Muscle layer of colon (tissue), 2 donors: ENCODE measurements around the gene AIRE.

ENCODE experiments used
- H3K27ac ChIP-seq: one replicate; pipeline ENCODE4 v1.7.0; 2013; ENCODE audit warnings: low read depth, mild to moderate bottlenecking, low read length, moderate library complexity
- H3K27me3 ChIP-seq, 2 donors: one replicate each; pipeline ENCODE4 v1.7.0; 2013; ENCODE audit warnings: low read length in 2 of 2, mild to moderate bottlenecking in 2 of 2; ENCODE audit not compliant: insufficient read depth in 2 of 2, control insufficient read depth in 1 of 2
- H3K36me3 ChIP-seq: one replicate; pipeline ENCODE4 v1.7.0; 2013; ENCODE audit warnings: mild to moderate bottlenecking, low read length; ENCODE audit not compliant: insufficient read depth
- H3K4me1 ChIP-seq: one replicate; pipeline ENCODE4 v1.7.0; 2013; ENCODE audit warnings: mild to moderate bottlenecking, low read length; ENCODE audit not compliant: insufficient read depth
- H3K4me3 ChIP-seq, 2 donors: one replicate each; pipeline ENCODE4 v1.7.0; 2013; ENCODE audit warnings: low read length in 2 of 2, low read depth in 1 of 2, mild to moderate bottlenecking in 1 of 2, moderate library complexity in 1 of 2
- H3K9ac ChIP-seq: one replicate; pipeline ENCODE4 v1.7.0; 2013; ENCODE audit warnings: low read length
- H3K9me3 ChIP-seq: one replicate; pipeline ENCODE4 v1.7.0; 2013; ENCODE audit warnings: mild to moderate bottlenecking, low read length
- donor health status: abdominal sarcoma.
- donor health status: Adenocarcinoma of cecum.

Gene AIRE

GRCh38 chr21:44330698-44331097 is 45.0 kb downstream of the AIRE start:
- H3K9me3 ChIP-seq, result no peaks in the 10 kb centered on the region
- H3K4me1 ChIP-seq, result no peaks in the 10 kb centered on the region
- H3K4me3 ChIP-seq, result no peak overlapping the region
- peaks cover 21% of the 10 kb centered on the region for H3K36me3 ChIP-seq
- H3K27me3 ChIP-seq, result no peaks in the 10 kb centered on the region
- H3K9ac ChIP-seq, result no peak overlapping the region
- H3K27ac ChIP-seq, result no peak overlapping the region

GRCh38 chr21:44331209-44331608 is 45.5 kb downstream of the AIRE start:
- Histone ChIP-seq H3K9ac (no peak overlapping the region), H3K4me1 (no peaks in the 10 kb centered on the region), H3K27me3 (no peaks in the 10 kb centered on the region), H3K27ac (no peak overlapping the region), H3K36me3 (peaks cover 19% of the 10 kb centered on the region), H3K9me3 (no peaks in the 10 kb centered on the region), H3K4me3 (no peak overlapping the region)

- Histone ChIP-seq H3K9me3 (no peaks in the 10 kb centered on the region), H3K27ac (no peak overlapping the region), H3K36me3 (peaks cover 23% of the 10 kb centered on the region), H3K4me3 (no peak overlapping the region), H3K9ac (no peak overlapping the region), H3K4me1 (no peaks in the 10 kb centered on the region), H3K27me3 (no peaks in the 10 kb centered on the region)
These were observed 46.1 kb downstream of the AIRE start for GRCh38 chr21:44331650-44332307.

- no peaks in the 10 kb centered on the region for H3K27me3 ChIP-seq
- H3K36me3 ChIP-seq, result peaks cover 23% of the 10 kb centered on the region
- H3K4me1 ChIP-seq, result no peaks in the 10 kb centered on the region
- H3K27ac ChIP-seq, result no peak overlapping the region
- H3K4me3 ChIP-seq, result no peak overlapping the region
- H3K9me3 ChIP-seq, result no peaks in the 10 kb centered on the region
- no peak overlapping the region for H3K9ac ChIP-seq
These were observed 46.7 kb downstream of the AIRE start for GRCh38 chr21:44332383-44332782.

- Histone ChIP-seq H3K4me3 (no peak overlapping the region), H3K4me1 (peaks cover 3% of the 10 kb centered on the region), H3K9me3 (no peaks in the 10 kb centered on the region), H3K27me3 (no peaks in the 10 kb centered on the region), H3K9ac (no peak overlapping the region), H3K27ac (no peak overlapping the region), H3K36me3 (peaks cover 23% of the 10 kb centered on the region)
These were observed 47.3 kb downstream of the AIRE start for GRCh38 chr21:44332965-44333364.

- Histone ChIP-seq H3K27me3 (no peaks in the 10 kb centered on the region), H3K9ac (no peak overlapping the region), H3K36me3 (peaks cover 23% of the 10 kb centered on the region), H3K4me3 (no peak overlapping the region), H3K27ac (no peak overlapping the region), H3K9me3 (no peaks in the 10 kb centered on the region), H3K4me1 (peaks cover 7% of the 10 kb centered on the region)
These were observed 48.0 kb downstream of the AIRE start for GRCh38 chr21:44333509-44334328.

GRCh38 chr21:44334329-44335030 is 48.8 kb downstream of the AIRE start:
- Histone ChIP-seq H3K4me1 (peaks cover 7% of the 10 kb centered on the region), H3K4me3 (no peak overlapping the region), H3K9ac (no peak overlapping the region), H3K27ac (no peak overlapping the region), H3K36me3 (peaks cover 23% of the 10 kb centered on the region), H3K27me3 (no peaks in the 10 kb centered on the region), H3K9me3 (no peaks in the 10 kb centered on the region)

GRCh38 chr21:44335266-44336059 is 49.8 kb downstream of the AIRE start:
- H3K27ac ChIP-seq, result no peak overlapping the region
- no peaks in the 10 kb centered on the region for H3K27me3 ChIP-seq
- H3K4me1 ChIP-seq, result peaks cover 16% of the 10 kb centered on the region
- H3K9ac ChIP-seq, result no peak overlapping the region
- H3K9me3 ChIP-seq, result no peaks in the 10 kb centered on the region
- peaks cover 23% of the 10 kb centered on the region for H3K36me3 ChIP-seq
- no peak overlapping the region for H3K4me3 ChIP-seq

GRCh38 chr21:44337449-44337848 is 51.8 kb downstream of the AIRE start:
- H3K27me3 ChIP-seq, result no peaks in the 10 kb centered on the region
- peaks cover 13% of the 10 kb centered on the region for H3K36me3 ChIP-seq
- H3K9ac ChIP-seq, result no peak overlapping the region
- H3K27ac ChIP-seq, result peak overlapping the region; percentile 30
- no peak overlapping the region for H3K4me3 ChIP-seq
- no peaks in the 10 kb centered on the region for H3K9me3 ChIP-seq
- H3K4me1 ChIP-seq, result peaks cover 16% of the 10 kb centered on the region

- H3K4me1 ChIP-seq, result peaks cover 16% of the 10 kb centered on the region
- no peaks in the 10 kb centered on the region for H3K9me3 ChIP-seq
- H3K27me3 ChIP-seq, result no peaks in the 10 kb centered on the region
- peak overlapping the region; percentile 30 for H3K27ac ChIP-seq
- no peak overlapping the region for H3K9ac ChIP-seq
- H3K36me3 ChIP-seq, result peaks cover 9% of the 10 kb centered on the region
- H3K4me3 ChIP-seq, result peak overlapping the region; percentile 24 to 41
These were observed 52.5 kb downstream of the AIRE start for GRCh38 chr21:44337941-44338895.
